GM12878 (cell line): ENCODE data around the gene PGGT1B. TPM values are rescaled to one million over a fixed set of nuclear protein-coding genes. Genes with fewer than 3 reads are reported as not detected.

Source experiments
- ATAC-seq: fragments of 200-7000 bp; cut with Tn5 transposase; 3 replicates; pipeline ENCODE4 v1.9.1; 2020; ENCODE audit warnings: mild to moderate bottlenecking, moderate library complexity
- BruUV-seq: library from RNA; stranded (reverse); fragments of 400-500 nt; replicated peaks from 2 replicates; lab custom pipeline; 2021; lab: Mats Ljungman, UMichigan
- CTCF ChIA-PET: fragments of 300-600 bp; sonication (Branson Sonifier 250); formaldehyde crosslinking; extraction: SDS; loops from one replicate; lab custom pipeline; 2021; ENCODE audit warnings: inconsistent platforms; lab: Yijun Ruan, JAX
- POLR2A ChIA-PET: fragments of 350-600 bp; formaldehyde crosslinking; extraction: SDS; loops from one replicate; lab custom pipeline; 2021; ENCODE audit warnings: inconsistent platforms; lab: Charles Lee
- RAD21 ChIA-PET: fragments of 300-600 bp; sonication (Branson Sonifier 250); formaldehyde crosslinking; loops from one replicate; lab custom pipeline; 2023; ENCODE audit warnings: antibody characterized with exemption; ENCODE audit not compliant: unreplicated experiment; lab: Charles Lee
- SMC1A ChIA-PET: fragments of 300-600 bp; sonication (Branson Sonifier 250); formaldehyde crosslinking; loops from one replicate; lab custom pipeline; 2023; ENCODE audit not compliant: unreplicated experiment, uncharacterized antibody; lab: Charles Lee
- DNase-seq: peaks from one replicate; pipeline ENCODE4 v3.0.0-alpha.2; 2011; ENCODE audit warnings: low read depth, low spot score
- FAIRE-seq: peaks from 3 replicates; lab custom pipeline; 2011; peaks lifted over from hg19 to GRCh38; lab: Jason Lieb, UNC
- H2AFZ ChIP-seq: 2 replicates; pipeline ENCODE4 v1.6.0; 2011; ENCODE audit warnings: low read depth, low read length, control low read depth; ENCODE audit not compliant: control insufficient read depth
- H3K27ac ChIP-seq: 2 replicates; pipeline ENCODE4 v1.5.1; 2011; ENCODE audit warnings: control low read depth; ENCODE audit not compliant: control insufficient read depth, insufficient read depth
- H3K27me3 ChIP-seq, 2 experiments: replicated peaks in 1 of 2; 2 replicates each; pipeline versions ENCODE4 v1.6.0 to v1.6.1; 2011; ENCODE audit warnings: low read length in 1 of 2; ENCODE audit not compliant: control insufficient read depth in 2 of 2, insufficient read depth in 2 of 2
- H3K36me3 ChIP-seq, 2 experiments: 2 replicates each; pipeline ENCODE4 v1.5.1; 2011; ENCODE audit warnings: low read length in 1 of 2; ENCODE audit not compliant: control insufficient read depth in 2 of 2, insufficient read depth in 2 of 2
- H3K4me1 ChIP-seq: 2 replicates; pipeline ENCODE4 v1.6.1; 2011; ENCODE audit warnings: mild to moderate bottlenecking, low read length, moderate library complexity, mixed read lengths; ENCODE audit not compliant: control insufficient read depth, insufficient read depth
- H3K4me2 ChIP-seq: 2 replicates; pipeline ENCODE4 v1.6.0; 2011; ENCODE audit warnings: control low read depth; ENCODE audit not compliant: control insufficient read depth, insufficient read depth
- H3K4me3 ChIP-seq: fragments of 200-600 bp; sonication (generic); 2 replicates; pipeline ENCODE4 v1.5.1; 2016
- H3K79me2 ChIP-seq: 2 replicates; pipeline ENCODE4 v1.6.0; 2011; ENCODE audit warnings: low read length; ENCODE audit not compliant: control insufficient read depth, insufficient read depth
- H3K9ac ChIP-seq: 2 replicates; pipeline ENCODE4 v1.8.0; 2011; ENCODE audit warnings: low read length, control low read depth, mixed read lengths; ENCODE audit not compliant: control insufficient read depth, insufficient read depth
- H3K9me3 ChIP-seq: replicated peaks from 3 replicates; pipeline ENCODE4 v1.5.1; 2011; ENCODE audit warnings: mild to moderate bottlenecking, low read length; ENCODE audit not compliant: control insufficient read depth, insufficient read depth
- H4K20me1 ChIP-seq: 2 replicates; pipeline ENCODE4 v1.6.0; 2011; ENCODE audit not compliant: control insufficient read depth, insufficient read depth
- CBX3 ChIP-seq: fragments of 200-600 bp; sonication (generic); IDR thresholded peaks from 2 replicates; pipeline ENCODE4 v1.6.1; 2016; ENCODE audit warnings: low read depth, borderline replicate concordance
- EP300 ChIP-seq, 2 experiments: fragments of 150-350 bp in 1 of 2; IDR thresholded peaks; 2 replicates each; pipeline ENCODE4 v1.6.1; 2011 to 2012; ENCODE audit warnings: low read depth in 2 of 2, low read length in 2 of 2, borderline replicate concordance in 1 of 2, improper control_type of control experiment in 1 of 2, inconsistent platforms in 1 of 2; ENCODE audit not compliant: control insufficient read depth in 1 of 2
- ETV6 ChIP-seq, 2 experiments: fragments of 450-650 bp in 1 of 2; IDR thresholded peaks in 1 of 2; conservative IDR thresholded peaks in 1 of 2; 2 replicates each; pipeline ENCODE4 v1.6.1; 2014; ENCODE audit warnings: antibody characterized with exemption in 1 of 2, borderline replicate concordance in 1 of 2, low read depth in 1 of 2, mild to moderate bottlenecking in 1 of 2, moderate library complexity in 1 of 2
- NR2C2 ChIP-seq: IDR thresholded peaks from 2 replicates; pipeline ENCODE4 v1.6.1; 2011; ENCODE audit warnings: borderline replicate concordance, low read depth; ENCODE audit not compliant: control insufficient read depth, insufficient read length
- NRF1 ChIP-seq: conservative IDR thresholded peaks from 2 replicates; pipeline ENCODE4 v1.6.1; 2011; ENCODE audit warnings: mild to moderate bottlenecking, low read depth, low read length, improper control_type of control experiment
- POLR2AphosphoS2 ChIP-seq: IDR thresholded peaks from 2 replicates; pipeline ENCODE4 v1.6.1; 2011; ENCODE audit warnings: low read depth, mild to moderate bottlenecking, low read length, improper control_type of control experiment, moderate library complexity
- RBBP5 ChIP-seq: fragments of 200-600 bp; sonication (generic); conservative IDR thresholded peaks from 2 replicates; pipeline ENCODE4 v1.6.1; 2016
- RCOR1 ChIP-seq: conservative IDR thresholded peaks from 2 replicates; pipeline ENCODE4 v1.6.1; 2012; ENCODE audit warnings: low read depth, low read length, improper control_type of control experiment
- SIN3A ChIP-seq: IDR thresholded peaks from 2 replicates; pipeline ENCODE4 v1.6.1; 2012; ENCODE audit warnings: low read depth, low read length, improper control_type of control experiment
- WGBS: methylation state at CpG from one replicate; pipeline ENCODE4 v1.1.6; 2016; ENCODE audit warnings: low lambda C conversion rate; ENCODE audit not compliant: insufficient replicate concordance, insufficient coverage; ENCODE audit errors: missing lambda C conversion rate; 5-methylcytosine and 5-hydroxymethylcytosine counted together
- in situ Hi-C: fragments of 300-500 bp; cut with MboI; formaldehyde crosslinking; loops from 9 replicates; pipeline ENCODE4 v1.14.3; 2018; ENCODE audit warnings: mixed read lengths
- intact Hi-C: fragments of 100-400 bp; cut with micrococcal nuclease; formaldehyde crosslinking; loops from one replicate; pipeline ENCODE4 v1.14.2; 2022; ENCODE audit not compliant: unreplicated experiment
- polyA plus RNA-seq, 11 experiments: library from polyadenylated mRNA; depleted of rRNA in 4 of 11; unstranded in 6 of 11; stranded (reverse) in 5 of 11; fragments of >200 nt; fragmentation: Nextera tagmentation in 4 of 11; fragmentation: Illumina TruSeq in 1 of 11; extraction: Ambion mirVana in 4 of 11; extraction: Trizol in 1 of 11; gene quantifications; 1 replicate in 1 of 11; 2 replicates in 10 of 11; pipeline versions ENCODE4 v1.2.1 to v1.2.3, GENCODE V29; 2011 to 2016; ENCODE audit warnings: inconsistent platforms in 2 of 11, missing spikeins in 2 of 11, low read depth in 1 of 11
- total RNA-seq, 4 experiments: library from RNA; depleted of rRNA in 3 of 4; stranded (reverse); fragments of >200 nt in 3 of 4; fragmentation: Illumina TruSeq in 1 of 4; extraction: Trizol in 1 of 4; gene quantifications; 2 replicates each; pipeline versions ENCODE4 v1.2.1 to v1.2.3, GENCODE V29; 2013 to 2021
- TF ChIP-seq, protein P1 (sequence below): IDR thresholded peaks from 2 replicates; pipeline ENCODE4 v1.6.1; 2012; ENCODE audit warnings: low read length, inconsistent platforms

The PGGT1B gene
- total and polyA plus RNA-seq, 10 of the 15 experiments (the other 5 are each of a cell fraction or from before 2014, with no cell fraction given): 5.0 to 38.4 (median 13.9) TPM

DNA sequence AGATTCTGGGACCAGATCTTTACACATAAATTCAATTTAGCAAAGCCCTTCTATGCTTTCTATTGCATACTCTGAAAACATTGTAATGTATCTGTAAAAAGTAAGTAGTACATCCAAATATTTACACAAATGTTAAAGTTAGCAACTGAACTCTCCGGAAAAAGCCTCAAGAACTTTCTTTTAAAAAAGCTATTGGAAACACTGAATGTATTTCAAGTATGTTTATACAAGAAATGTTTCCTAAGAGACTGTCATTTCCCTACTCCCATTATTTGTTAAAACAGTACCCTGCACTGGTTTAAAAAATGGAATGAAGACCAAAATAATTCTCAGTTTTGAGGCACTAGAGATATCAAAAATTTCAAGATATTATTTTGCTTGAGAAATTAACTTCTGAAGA, 48.1 kb downstream of the PGGT1B start:
- ATAC-seq (no peak), FAIRE-seq (no peak), DNase-seq (no peak)
- RAD21 ChIA-PET: no interaction called here
- intact Hi-C loops: no loop called here
- H3K9ac ChIP-seq: no peak overlapping the region
- no peaks in the 10 kb centered on the region for H4K20me1 ChIP-seq
- CTCF ChIA-PET: interaction anchor here (2.2 kb wide), 1 partner anchor 10 kb away, joined by 8 read pairs; no protein-coding TSS in a partner anchor
- H3K9me3 ChIP-seq: no peaks in the 10 kb centered on the region
- 97% methylated on average over 1 of the region's 1 CpG for WGBS
- no peaks in the 10 kb centered on the region; a peak in 1 of 4 replicates for H3K36me3 ChIP-seq
- no peak overlapping the region for H3K27ac ChIP-seq
- H3K27me3 ChIP-seq: no peaks in the 10 kb centered on the region
- no TSS peak for BruUV-seq
- H3K4me3 ChIP-seq: no peak overlapping the region
- no peak overlapping the region for H2AFZ ChIP-seq
- no peaks in the 10 kb centered on the region for H3K4me1 ChIP-seq
- in situ Hi-C loops: no loop called here
- SMC1A ChIA-PET: interaction anchor here (1.3 to 1.7 kb wide), 2 partner anchors 37 to 117 kb away, joined by 3 to 5 read pairs; no protein-coding TSS in a partner anchor
- TF ChIP-seq POLR2AphosphoS2 (no peak), CBX3 (no peak), ETV6 (conservative IDR thresholded peaks at IDR 0.05 in 1 of 2, IDR thresholded peaks at IDR 0.05 in 1 of 2; ENCODE audit: borderline replicate concordance in 1 of 2, low read depth in 1 of 2) (no peak), EP300 (IDR thresholded peaks at IDR 0.05; ENCODE audit: borderline replicate concordance in 1 of 2, control insufficient read depth in 1 of 2, low read depth in 2 of 2, low read length in 2 of 2) (no peak), NR2C2 (no peak), NRF1 (no peak), RCOR1 (no peak), RBBP5 (no peak), SIN3A (no peak)
- TF ChIP-seq, protein P1, sequence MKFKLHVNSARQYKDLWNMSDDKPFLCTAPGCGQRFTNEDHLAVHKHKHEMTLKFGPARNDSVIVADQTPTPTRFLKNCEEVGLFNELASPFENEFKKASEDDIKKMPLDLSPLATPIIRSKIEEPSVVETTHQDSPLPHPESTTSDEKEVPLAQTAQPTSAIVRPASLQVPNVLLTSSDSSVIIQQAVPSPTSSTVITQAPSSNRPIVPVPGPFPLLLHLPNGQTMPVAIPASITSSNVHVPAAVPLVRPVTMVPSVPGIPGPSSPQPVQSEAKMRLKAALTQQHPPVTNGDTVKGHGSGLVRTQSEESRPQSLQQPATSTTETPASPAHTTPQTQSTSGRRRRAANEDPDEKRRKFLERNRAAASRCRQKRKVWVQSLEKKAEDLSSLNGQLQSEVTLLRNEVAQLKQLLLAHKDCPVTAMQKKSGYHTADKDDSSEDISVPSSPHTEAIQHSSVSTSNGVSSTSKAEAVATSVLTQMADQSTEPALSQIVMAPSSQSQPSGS: no peak
- H3K4me2 ChIP-seq: no peak overlapping the region
- H3K79me2 ChIP-seq: no peaks in the 10 kb centered on the region
- POLR2A ChIA-PET: no interaction called here
